K562 (cell line): Measurements from ENCODE around the gene USP22. TPM values are rescaled to one million over a fixed set of nuclear protein-coding genes. Genes with fewer than 3 reads are reported as not detected.
A peak's percentile ranks its signal among the peaks of the same experiment; 100 is the strongest.

ENCODE experiments used
- ATAC-seq: fragments of 200-7000 bp; cut with Tn5 transposase; 3 replicates; pipeline ENCODE4 v1.9.1; 2020; ENCODE audit warnings: moderate library complexity
- BruUV-seq: library from RNA; stranded (reverse); fragments of 400-500 nt; replicated peaks from 2 replicates; lab custom pipeline; 2021; lab: Mats Ljungman, UMichigan
- CTCF ChIA-PET: fragments of 300-600 bp; formaldehyde crosslinking; extraction: SDS; loops from one replicate; lab custom pipeline; 2021; ENCODE audit warnings: low intra/inter-chr PET ratio; lab: Yijun Ruan, JAX
- POLR2A ChIA-PET: fragments of 300-600, 350-650 bp; sonication (Branson Sonifier 250); formaldehyde crosslinking; extraction: SDS; loops from one replicate; lab custom pipeline; 2021; ENCODE audit warnings: antibody characterized with exemption, inconsistent platforms; lab: Yijun Ruan, JAX
- DNase-seq, 4 experiments: peaks; one replicate each; pipeline versions ENCODE4 v3.0.0 to v3.0.0-alpha.2; 2011 to 2018; ENCODE audit warnings: low spot score in 3 of 4, mixed read lengths in 3 of 4; ENCODE audit errors: extremely low read depth in 1 of 4
- FAIRE-seq: peaks from 2 replicates; lab custom pipeline; 2011; peaks lifted over from hg19 to GRCh38; lab: Jason Lieb, UNC
- H2AFZ ChIP-seq: 2 replicates; pipeline ENCODE4 v1.6.0; 2011; ENCODE audit warnings: low read depth, low read length, control low read depth, inconsistent platforms
- H3K27ac ChIP-seq: fragments of 200-600 bp; 3 replicates; pipeline ENCODE4 v1.8.0; 2011; ENCODE audit warnings: low read depth, mild to moderate bottlenecking, control low read depth, inconsistent platforms, low read length, moderate library complexity, mixed read lengths; ENCODE audit errors: extremely low read depth
- H3K27me3 ChIP-seq, 2 experiments: fragments of 300-600 bp in 1 of 2; 2 replicates in 1 of 2; 3 replicates in 1 of 2; pipeline versions ENCODE4 v1.6.0 to v1.8.0; 2011; ENCODE audit warnings: inconsistent platforms in 2 of 2, low read length in 2 of 2, mild to moderate bottlenecking in 1 of 2, mixed read lengths in 1 of 2, moderate library complexity in 1 of 2; ENCODE audit not compliant: control insufficient read depth in 2 of 2, insufficient read depth in 2 of 2
- H3K36me3 ChIP-seq: fragments of 300-600 bp; 3 replicates; pipeline ENCODE4 v1.8.0; 2011; ENCODE audit warnings: mild to moderate bottlenecking, low read length, inconsistent platforms; ENCODE audit not compliant: control insufficient read depth, insufficient read depth
- H3K4me1 ChIP-seq, 2 experiments: fragments of 200-600 bp in 1 of 2; replicated peaks in 1 of 2; 2 replicates in 1 of 2; 3 replicates in 1 of 2; pipeline versions ENCODE4 v1.5.1 to v1.8.0; 2011; ENCODE audit warnings: inconsistent platforms in 2 of 2, low read length in 2 of 2, mild to moderate bottlenecking in 1 of 2, mixed read lengths in 1 of 2, moderate library complexity in 1 of 2; ENCODE audit not compliant: control insufficient read depth in 2 of 2, insufficient read depth in 2 of 2
- H3K4me2 ChIP-seq: 2 replicates; pipeline ENCODE4 v1.6.1; 2011; ENCODE audit warnings: low read length, control low read depth, inconsistent platforms, mixed read lengths; ENCODE audit not compliant: insufficient read depth
- H3K4me3 ChIP-seq: fragments of 200-600 bp; sonication (generic), shearing (Covaris generic); 2 replicates; pipeline ENCODE4 v1.5.1; 2016; ENCODE audit warnings: control low read depth, inconsistent platforms
- H3K79me2 ChIP-seq: fragments of 200-600 bp; 3 replicates; pipeline ENCODE4 v1.8.0; 2011; ENCODE audit warnings: low read length, inconsistent platforms; ENCODE audit not compliant: control insufficient read depth, insufficient read depth
- H3K9ac ChIP-seq, 2 experiments: 2 replicates each; pipeline versions ENCODE4 v1.6.0 to v1.6.1; 2011; ENCODE audit warnings: low read depth in 2 of 2, low read length in 2 of 2, control low read depth in 1 of 2, inconsistent platforms in 1 of 2, mild to moderate bottlenecking in 1 of 2, mixed read lengths in 1 of 2; ENCODE audit not compliant: insufficient read depth in 1 of 2
- H3K9me1 ChIP-seq: one replicate; pipeline ENCODE4 v1.6.0; 2011; ENCODE audit warnings: inconsistent platforms, mild to moderate bottlenecking, low read length, moderate library complexity; ENCODE audit not compliant: control insufficient read depth, insufficient read depth
- H3K9me3 ChIP-seq: replicated peaks from 2 replicates; pipeline ENCODE4 v1.5.1; 2011; ENCODE audit warnings: low read depth, low read length, inconsistent platforms; ENCODE audit not compliant: control insufficient read depth, insufficient read depth
- H4K20me1 ChIP-seq: replicated peaks from 2 replicates; pipeline ENCODE4 v1.6.1; 2011; ENCODE audit warnings: low read length, inconsistent platforms, mixed read lengths; ENCODE audit not compliant: control insufficient read depth, insufficient read depth
- WGBS: fragments of 100-300 bp; shearing (Covaris generic); methylation state at CpG from one replicate; pipeline ENCODE4 v1.1.6; 2016; ENCODE audit warnings: low coverage, mixed read lengths; ENCODE audit not compliant: insufficient coverage; ENCODE audit errors: missing lambda C conversion rate; 5-methylcytosine and 5-hydroxymethylcytosine counted together
- in situ Hi-C: fragments of 300-500 bp; cut with MboI; formaldehyde crosslinking; loops from 4 replicates; pipeline ENCODE4 v1.15.0; 2018; ENCODE audit warnings: inconsistent platforms, mixed read lengths
- intact Hi-C: fragments of 100-400 bp; cut with micrococcal nuclease; formaldehyde crosslinking; loops from 2 replicates; pipeline ENCODE4 v1.14.2; 2022
- polyA plus RNA-seq, 8 experiments: library from polyadenylated mRNA; depleted of rRNA in 4 of 8; stranded (reverse) in 5 of 8; unstranded in 3 of 8; fragments of >200 nt; fragmentation: Nextera tagmentation in 2 of 8; fragmentation: Illumina TruSeq in 1 of 8; extraction: Ambion mirVana in 2 of 8; extraction: Trizol in 1 of 8; gene quantifications; 2 replicates each; pipeline versions ENCODE4 v1.2.1 to v1.2.3, GENCODE V29; 2011 to 2014; ENCODE audit warnings: inconsistent platforms in 1 of 8, missing spikeins in 1 of 8
- total RNA-seq, 7 experiments: library from RNA; depleted of rRNA in 6 of 7; stranded (reverse); fragments of >200 nt in 6 of 7; fragmentation: Illumina TruSeq in 2 of 7; extraction: Trizol in 2 of 7; gene quantifications; 2 replicates each; pipeline versions ENCODE4 v1.2.1 to v1.2.3, GENCODE V29; 2011 to 2021; ENCODE audit warnings: low replicate concordance in 1 of 7
- TF ChIP-seq, protein P1 (sequence below): fragments of 250-450 bp; sonication (Bioruptor Pico); IDR thresholded peaks from 2 replicates; pipeline ENCODE4 v1.6.1; 2021; ENCODE audit warnings: mild to moderate bottlenecking
- TF ChIP-seq, protein P2 (sequence below), 3 experiments: IDR thresholded peaks in 2 of 3; conservative IDR thresholded peaks in 1 of 3; 2 replicates each; pipeline ENCODE4 v1.5.1; 2011 to 2012; ENCODE audit warnings: low read length in 3 of 3, mild to moderate bottlenecking in 3 of 3, control low read depth in 2 of 3, improper control_type of control experiment in 1 of 3, inconsistent platforms in 1 of 3, low read depth in 1 of 3, mixed read lengths in 1 of 3, moderate library complexity in 1 of 3; ENCODE audit not compliant: insufficient read depth in 2 of 3

The USP22 gene
- total and polyA plus RNA-seq, 9 of the 15 experiments (the other 6 are each of a cell fraction or from before 2014, with no cell fraction given), result 6.5 to 113 (median 58.9) TPM

GRCh38 chr17:21019976-21020586 lies 22.7 kb downstream of the USP22 start:
- DNase-seq, result no peak
- no peak overlapping the region for H3K4me3 ChIP-seq
- H4K20me1 ChIP-seq, result peaks cover 17% of the 10 kb centered on the region; the same call in 1 of the 2 replicates
- no peak overlapping the region for H3K4me2 ChIP-seq
- no peaks in the 10 kb centered on the region for H3K9me3 ChIP-seq
- no peaks in the 10 kb centered on the region for H3K4me1 ChIP-seq
- peak; percentile 63; the same call in 1 of the 3 replicates for ATAC-seq
- intact Hi-C loops (no loop called here), in situ Hi-C loops (no loop called here)
- no peaks in the 10 kb centered on the region for H3K9me1 ChIP-seq
- BruUV-seq, result no TSS peak
- H2AFZ ChIP-seq, result no peak overlapping the region
- peaks cover 92% of the 10 kb centered on the region for H3K36me3 ChIP-seq
- H3K27ac ChIP-seq, result no peak overlapping the region
- H3K79me2 ChIP-seq, result peaks cover 60% of the 10 kb centered on the region
- WGBS, result 86% methylated on average over 5 of the region's 6 CpGs
- ChIA-PET POLR2A (interaction anchor here (0.6 kb wide), 1 partner anchor 1534 kb away, joined by 4 read pairs; no protein-coding TSS in a partner anchor), CTCF (no interaction called here)
- no peak overlapping the region for H3K9ac ChIP-seq
- no peaks in the 10 kb centered on the region for H3K27me3 ChIP-seq
- TF ChIP-seq, protein P1, sequence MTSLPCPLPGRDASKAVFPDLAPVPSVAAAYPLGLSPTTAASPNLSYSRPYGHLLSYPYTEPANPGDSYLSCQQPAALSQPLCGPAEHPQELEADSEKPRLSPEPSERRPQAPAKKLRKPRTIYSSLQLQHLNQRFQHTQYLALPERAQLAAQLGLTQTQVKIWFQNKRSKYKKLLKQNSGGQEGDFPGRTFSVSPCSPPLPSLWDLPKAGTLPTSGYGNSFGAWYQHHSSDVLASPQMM (CRISPR knock-in tag), result no peak
- TF ChIP-seq, protein P2, sequence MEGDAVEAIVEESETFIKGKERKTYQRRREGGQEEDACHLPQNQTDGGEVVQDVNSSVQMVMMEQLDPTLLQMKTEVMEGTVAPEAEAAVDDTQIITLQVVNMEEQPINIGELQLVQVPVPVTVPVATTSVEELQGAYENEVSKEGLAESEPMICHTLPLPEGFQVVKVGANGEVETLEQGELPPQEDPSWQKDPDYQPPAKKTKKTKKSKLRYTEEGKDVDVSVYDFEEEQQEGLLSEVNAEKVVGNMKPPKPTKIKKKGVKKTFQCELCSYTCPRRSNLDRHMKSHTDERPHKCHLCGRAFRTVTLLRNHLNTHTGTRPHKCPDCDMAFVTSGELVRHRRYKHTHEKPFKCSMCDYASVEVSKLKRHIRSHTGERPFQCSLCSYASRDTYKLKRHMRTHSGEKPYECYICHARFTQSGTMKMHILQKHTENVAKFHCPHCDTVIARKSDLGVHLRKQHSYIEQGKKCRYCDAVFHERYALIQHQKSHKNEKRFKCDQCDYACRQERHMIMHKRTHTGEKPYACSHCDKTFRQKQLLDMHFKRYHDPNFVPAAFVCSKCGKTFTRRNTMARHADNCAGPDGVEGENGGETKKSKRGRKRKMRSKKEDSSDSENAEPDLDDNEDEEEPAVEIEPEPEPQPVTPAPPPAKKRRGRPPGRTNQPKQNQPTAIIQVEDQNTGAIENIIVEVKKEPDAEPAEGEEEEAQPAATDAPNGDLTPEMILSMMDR (IDR thresholded peaks at IDR 0.05 in 2 of 3, conservative IDR thresholded peaks at IDR 0.05 in 1 of 3; ENCODE audit: insufficient read depth in 2 of 3, low read depth in 1 of 3, low read length in 3 of 3), result peak; percentile 7 to 26 (median 13); a peak in 1 of 6 replicates
- no peak for FAIRE-seq
